ENCODE results near the gene GJE1.

GJE1 gene

DNA sequence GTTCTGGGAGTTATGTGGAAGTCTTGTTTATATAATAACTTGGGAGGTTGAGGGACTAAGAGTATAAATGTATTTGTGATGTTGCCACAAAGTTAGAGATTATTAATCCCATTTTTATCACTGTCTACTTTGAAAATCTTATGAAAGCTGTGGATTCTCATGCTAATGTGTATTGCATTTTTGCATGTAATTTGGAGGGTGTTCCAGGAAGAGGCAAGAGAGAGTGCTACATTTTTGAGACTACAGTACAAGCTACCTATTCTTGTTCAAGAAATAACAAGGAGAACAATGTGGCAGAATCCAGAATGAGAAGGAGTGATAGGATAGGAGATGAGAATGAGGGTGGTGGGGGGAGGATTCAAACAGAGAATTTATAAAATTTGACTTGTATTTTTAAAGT is 49.3 kb downstream of the GJE1 start:
- no peaks in the 10 kb centered on the region for H3K9me3 ChIP-seq (ENCODE audit: insufficient read depth, low read length)
- no peak overlapping the region for H3K9ac ChIP-seq (ENCODE audit: low read length)
- no peak overlapping the region for H3K4me3 ChIP-seq (ENCODE audit: insufficient read depth, low read length, poor library complexity, severe bottlenecking)
- TF ChIP-seq, protein P1, sequence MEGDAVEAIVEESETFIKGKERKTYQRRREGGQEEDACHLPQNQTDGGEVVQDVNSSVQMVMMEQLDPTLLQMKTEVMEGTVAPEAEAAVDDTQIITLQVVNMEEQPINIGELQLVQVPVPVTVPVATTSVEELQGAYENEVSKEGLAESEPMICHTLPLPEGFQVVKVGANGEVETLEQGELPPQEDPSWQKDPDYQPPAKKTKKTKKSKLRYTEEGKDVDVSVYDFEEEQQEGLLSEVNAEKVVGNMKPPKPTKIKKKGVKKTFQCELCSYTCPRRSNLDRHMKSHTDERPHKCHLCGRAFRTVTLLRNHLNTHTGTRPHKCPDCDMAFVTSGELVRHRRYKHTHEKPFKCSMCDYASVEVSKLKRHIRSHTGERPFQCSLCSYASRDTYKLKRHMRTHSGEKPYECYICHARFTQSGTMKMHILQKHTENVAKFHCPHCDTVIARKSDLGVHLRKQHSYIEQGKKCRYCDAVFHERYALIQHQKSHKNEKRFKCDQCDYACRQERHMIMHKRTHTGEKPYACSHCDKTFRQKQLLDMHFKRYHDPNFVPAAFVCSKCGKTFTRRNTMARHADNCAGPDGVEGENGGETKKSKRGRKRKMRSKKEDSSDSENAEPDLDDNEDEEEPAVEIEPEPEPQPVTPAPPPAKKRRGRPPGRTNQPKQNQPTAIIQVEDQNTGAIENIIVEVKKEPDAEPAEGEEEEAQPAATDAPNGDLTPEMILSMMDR (IDR thresholded peaks at IDR 0.05; ENCODE audit: insufficient read depth, low read length, poor library complexity, severe bottlenecking) = no peak
- TF ChIP-seq EZH2phosphoT487 (conservative IDR thresholded peaks at IDR 0.05; ENCODE audit: low read length) = no peak
- no peaks in the 10 kb centered on the region for H4K20me1 ChIP-seq (ENCODE audit: low read depth, low read length)
- no peaks in the 10 kb centered on the region; the same call in none of the 2 replicates for H3K79me2 ChIP-seq (ENCODE audit: insufficient read depth, low read length)
- H3F3A ChIP-seq (ENCODE audit: insufficient read depth) = no peaks in the 10 kb centered on the region; the same call in 1 of the 2 replicates
- no peaks in the 10 kb centered on the region for H3K27me3 ChIP-seq (ENCODE audit: low read length)
- H3K4me2 ChIP-seq (ENCODE audit: low read depth, low read length, poor library complexity, severe bottlenecking) = no peak overlapping the region
- H3K36me3 ChIP-seq (ENCODE audit: low read length) = peaks cover 8% of the 10 kb centered on the region
- no peak overlapping the region for H2AFZ ChIP-seq (ENCODE audit: low read depth, low read length, severe bottlenecking)
- H3K9me2 ChIP-seq (replicated peaks; ENCODE audit: insufficient read depth, low read length) = no peaks in the 10 kb centered on the region
- H3K27ac ChIP-seq (ENCODE audit: low read depth, low read length) = no peak overlapping the region

DNA sequence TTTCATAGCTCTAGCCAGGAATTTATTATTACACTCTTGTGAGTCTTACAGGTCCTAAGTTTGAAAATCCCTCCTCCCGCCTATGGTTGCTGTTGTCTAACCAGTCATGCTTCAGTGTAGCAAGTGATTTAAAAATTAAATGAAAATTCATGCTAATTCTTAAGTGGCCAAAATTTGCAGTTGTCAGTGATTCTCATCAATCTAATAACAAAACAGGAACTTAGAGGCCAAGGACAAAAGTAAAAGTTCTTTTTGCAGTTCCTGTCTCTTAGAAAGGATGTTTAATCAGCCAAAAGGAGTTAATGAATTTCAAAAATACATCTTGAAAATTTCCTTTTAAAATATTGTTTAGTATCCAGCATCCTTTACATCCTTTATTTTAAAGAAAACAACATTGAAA is 50.6 kb downstream of the GJE1 start:
- Histone ChIP-seq H3K27ac (ENCODE audit: low read depth, low read length) (no peak overlapping the region), H3K9me2 (replicated peaks; ENCODE audit: insufficient read depth, low read length) (no peaks in the 10 kb centered on the region), H3K9ac (ENCODE audit: low read length) (no peak overlapping the region), H3K9me3 (ENCODE audit: insufficient read depth, low read length) (no peaks in the 10 kb centered on the region), H3K27me3 (ENCODE audit: low read length) (no peaks in the 10 kb centered on the region), H4K20me1 (ENCODE audit: low read depth, low read length) (no peaks in the 10 kb centered on the region), H2AFZ (ENCODE audit: low read depth, low read length, severe bottlenecking) (no peak overlapping the region), H3K79me2 (ENCODE audit: insufficient read depth, low read length) (no peaks in the 10 kb centered on the region; the same call in none of the 2 replicates), H3F3A (ENCODE audit: insufficient read depth) (no peaks in the 10 kb centered on the region; the same call in 1 of the 2 replicates), H3K4me3 (ENCODE audit: insufficient read depth, low read length, poor library complexity, severe bottlenecking) (no peak overlapping the region), H3K4me2 (ENCODE audit: low read depth, low read length, poor library complexity, severe bottlenecking) (no peak overlapping the region), H3K36me3 (ENCODE audit: low read length) (peaks cover under 1% of the 10 kb centered on the region; the same call in 1 of the 2 replicates)
- TF ChIP-seq, protein P1 (IDR thresholded peaks at IDR 0.05; ENCODE audit: insufficient read depth, low read length, poor library complexity, severe bottlenecking) = no peak
- TF ChIP-seq EZH2phosphoT487 (conservative IDR thresholded peaks at IDR 0.05; ENCODE audit: low read length) = no peak

DNA sequence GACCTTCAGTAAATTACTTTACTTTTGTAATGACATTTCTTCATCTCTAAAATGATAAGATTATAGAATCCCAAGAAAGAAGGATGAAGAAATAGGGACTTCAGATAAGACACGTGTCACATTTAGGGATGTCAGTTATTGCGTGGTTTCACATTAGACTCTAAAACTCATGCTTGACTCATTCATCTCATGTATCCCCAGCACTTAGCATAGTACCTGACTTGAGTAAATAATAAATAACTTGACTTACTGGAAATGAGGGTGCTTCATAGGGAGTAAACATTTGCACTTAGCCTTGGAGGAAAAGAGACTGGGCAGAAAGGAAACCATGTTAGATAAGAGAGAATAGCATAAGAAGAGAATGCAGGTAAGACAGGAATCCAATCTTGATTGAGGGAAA is 51.6 kb downstream of the GJE1 start:
- Histone ChIP-seq H3F3A (ENCODE audit: insufficient read depth) (no peaks in the 10 kb centered on the region), H3K4me2 (ENCODE audit: low read depth, low read length, poor library complexity, severe bottlenecking) (no peak overlapping the region), H3K4me3 (ENCODE audit: insufficient read depth, low read length, poor library complexity, severe bottlenecking) (no peak overlapping the region), H2AFZ (ENCODE audit: low read depth, low read length, severe bottlenecking) (no peak overlapping the region), H3K27me3 (ENCODE audit: low read length) (no peaks in the 10 kb centered on the region), H3K36me3 (ENCODE audit: low read length) (no peaks in the 10 kb centered on the region; the same call in 1 of the 2 replicates), H4K20me1 (ENCODE audit: low read depth, low read length) (no peaks in the 10 kb centered on the region), H3K79me2 (ENCODE audit: insufficient read depth, low read length) (no peaks in the 10 kb centered on the region; the same call in none of the 2 replicates), H3K9me2 (replicated peaks; ENCODE audit: insufficient read depth, low read length) (no peaks in the 10 kb centered on the region), H3K9ac (ENCODE audit: low read length) (no peak overlapping the region), H3K9me3 (ENCODE audit: insufficient read depth, low read length) (no peaks in the 10 kb centered on the region), H3K27ac (ENCODE audit: low read depth, low read length) (no peak overlapping the region)
- TF ChIP-seq, protein P1 (IDR thresholded peaks at IDR 0.05; ENCODE audit: insufficient read depth, low read length, poor library complexity, severe bottlenecking) = no peak
- no peak for TF ChIP-seq EZH2phosphoT487 (conservative IDR thresholded peaks at IDR 0.05; ENCODE audit: low read length)

Measured in SU-DHL-6 (cell line).